ENCODE results near the gene EVI5L.

The EVI5L gene

GRCh38 chr19:7904074-7905020 lies 74.3 kb downstream of the EVI5L start:
- Histone ChIP-seq H3K27ac (peak overlapping the region; percentile 65), H3K4me3 (ENCODE audit: low read depth, low read length) (peak overlapping the region; percentile 80), H3K27me3 (replicated peaks) (no peaks in the 10 kb centered on the region), H3K36me3 (replicated peaks) (peaks cover 13% of the 10 kb centered on the region)
- no peak for DNase-seq
- in situ Hi-C loops (cut with HindIII; ENCODE audit: low pct_ligation_motif_present, low sequenced_read_pairs): no loop called here
- no peak for TF ChIP-seq CTCF (IDR thresholded peaks at IDR 0.05; ENCODE audit: low read depth, low read length, missing control alignments)

- DNase-seq: no peak
- H3K4me3 ChIP-seq (ENCODE audit: low read depth, low read length): no peak overlapping the region
- no peak overlapping the region for H3K27ac ChIP-seq
- no peak for TF ChIP-seq CTCF (IDR thresholded peaks at IDR 0.05; ENCODE audit: low read depth, low read length, missing control alignments)
- H3K27me3 ChIP-seq (replicated peaks): no peaks in the 10 kb centered on the region
- H3K36me3 ChIP-seq (replicated peaks): peaks cover 11% of the 10 kb centered on the region
- in situ Hi-C loops (cut with HindIII; ENCODE audit: low pct_ligation_motif_present, low sequenced_read_pairs): no loop called here
Measured at GRCh38 chr19:7905268-7905667, 75.2 kb downstream of the EVI5L start.

DNA sequence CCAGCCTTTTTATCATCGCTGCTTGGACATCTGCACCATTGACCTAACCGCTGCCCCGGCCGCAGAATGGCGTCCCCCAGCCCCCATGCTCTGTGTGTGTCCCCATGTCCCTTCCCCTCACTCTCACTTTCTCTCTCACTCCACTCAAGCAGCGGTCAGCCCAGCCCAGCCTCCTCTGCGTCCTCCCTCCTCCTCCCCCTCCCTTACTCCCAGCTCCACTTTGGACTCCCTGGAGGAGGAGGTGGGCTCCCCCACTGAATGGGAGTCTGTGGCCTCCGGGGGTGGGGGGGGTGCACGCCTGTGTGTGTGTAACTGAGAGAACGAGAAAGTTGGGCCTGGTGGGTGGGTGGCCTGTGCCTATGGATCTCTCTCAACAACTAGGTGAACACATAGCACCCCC lies 75.8 kb downstream of the EVI5L start:
- Histone ChIP-seq H3K4me3 (ENCODE audit: low read depth, low read length) (no peak overlapping the region), H3K27ac (no peak overlapping the region), H3K27me3 (replicated peaks) (no peaks in the 10 kb centered on the region), H3K36me3 (replicated peaks) (peaks cover 15% of the 10 kb centered on the region)
- TF ChIP-seq CTCF (IDR thresholded peaks at IDR 0.05; ENCODE audit: low read depth, low read length, missing control alignments): no peak
- in situ Hi-C loops (cut with HindIII; ENCODE audit: low pct_ligation_motif_present, low sequenced_read_pairs): no loop called here
- no peak for DNase-seq

DNA sequence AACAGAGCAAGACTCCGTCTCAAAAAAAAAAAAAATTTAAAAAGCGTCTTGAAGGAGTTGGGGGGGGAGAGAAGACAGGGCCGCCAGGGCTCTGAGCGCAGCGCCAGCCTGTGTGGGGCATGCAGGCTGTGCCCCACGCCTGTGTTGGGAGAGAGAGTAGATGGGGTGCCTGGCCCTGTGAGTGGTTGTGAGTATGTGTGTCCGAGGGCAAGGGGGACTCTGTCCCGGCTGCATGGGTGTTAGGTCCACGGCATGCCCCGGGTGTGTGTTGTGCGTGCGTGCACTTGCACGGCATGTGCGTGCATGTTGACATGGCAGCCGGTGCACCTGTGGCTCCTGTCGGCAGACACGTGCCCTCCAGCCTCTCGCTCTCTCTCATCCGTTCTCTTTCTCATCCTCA lies 77.1 kb downstream of the EVI5L start:
- no peak for TF ChIP-seq CTCF (IDR thresholded peaks at IDR 0.05; ENCODE audit: low read depth, low read length, missing control alignments)
- no peak for DNase-seq
- in situ Hi-C loops (cut with HindIII; ENCODE audit: low pct_ligation_motif_present, low sequenced_read_pairs): no loop called here
- Histone ChIP-seq H3K27me3 (replicated peaks) (no peaks in the 10 kb centered on the region), H3K27ac (no peak overlapping the region), H3K36me3 (replicated peaks) (peaks cover 25% of the 10 kb centered on the region), H3K4me3 (ENCODE audit: low read depth, low read length) (no peak overlapping the region)

GRCh38 chr19:7907544-7907943 lies 77.5 kb downstream of the EVI5L start:
- no peak for DNase-seq
- Histone ChIP-seq H3K27me3 (replicated peaks) (no peaks in the 10 kb centered on the region), H3K36me3 (replicated peaks) (peaks cover 26% of the 10 kb centered on the region), H3K27ac (no peak overlapping the region), H3K4me3 (ENCODE audit: low read depth, low read length) (no peak overlapping the region)
- in situ Hi-C loops (cut with HindIII; ENCODE audit: low pct_ligation_motif_present, low sequenced_read_pairs): no loop called here
- no peak for TF ChIP-seq CTCF (IDR thresholded peaks at IDR 0.05; ENCODE audit: low read depth, low read length, missing control alignments)
